ENCODE data around the gene ME3.

The ME3 gene

GRCh38 chr11:86503131-86503530, 169.3 kb downstream of the ME3 start:
- Histone ChIP-seq H3K4me3 (ENCODE audit: low read length in 2 of 2) (no peak overlapping the region), H3K9me3 (ENCODE audit: control insufficient read depth in 2 of 2, low read length in 2 of 2) (no peaks in the 10 kb centered on the region), H3K27me3 (ENCODE audit: control insufficient read depth in 1 of 2, insufficient read depth in 2 of 2, low read length in 2 of 2) (no peaks in the 10 kb centered on the region), H3K9ac (ENCODE audit: low read length in 2 of 2) (no peak overlapping the region), H3K27ac (ENCODE audit: low read length) (no peak overlapping the region), H3K4me1 (ENCODE audit: control insufficient read depth, insufficient read depth, low read length) (peaks cover 4% of the 10 kb centered on the region), H3K36me3 (ENCODE audit: control insufficient read depth in 2 of 2, insufficient read depth in 2 of 2, low read length in 2 of 2) (peaks cover 4 to 6% of the 10 kb centered on the region in 2 donors)

- no peaks in the 10 kb centered on the region for H3K27me3 ChIP-seq (ENCODE audit: control insufficient read depth in 1 of 2, insufficient read depth in 2 of 2, low read length in 2 of 2)
- peaks cover 4 to 6% of the 10 kb centered on the region in 2 donors for H3K36me3 ChIP-seq (ENCODE audit: control insufficient read depth in 2 of 2, insufficient read depth in 2 of 2, low read length in 2 of 2)
- no peak overlapping the region for H3K27ac ChIP-seq (ENCODE audit: low read length)
- peaks cover 4% of the 10 kb centered on the region for H3K4me1 ChIP-seq (ENCODE audit: control insufficient read depth, insufficient read depth, low read length)
- H3K9ac ChIP-seq (ENCODE audit: low read length in 2 of 2): no peak overlapping the region
- no peak overlapping the region for H3K4me3 ChIP-seq (ENCODE audit: low read length in 2 of 2)
- no peaks in the 10 kb centered on the region for H3K9me3 ChIP-seq (ENCODE audit: control insufficient read depth in 2 of 2, low read length in 2 of 2)
Measured at GRCh38 chr11:86502137-86502642, 170.2 kb downstream of the ME3 start.

- Histone ChIP-seq H3K9me3 (ENCODE audit: control insufficient read depth in 2 of 2, low read length in 2 of 2) (no peaks in the 10 kb centered on the region), H3K36me3 (ENCODE audit: control insufficient read depth in 2 of 2, insufficient read depth in 2 of 2, low read length in 2 of 2) (peaks cover 5 to 6% of the 10 kb centered on the region in 2 donors), H3K27me3 (ENCODE audit: control insufficient read depth in 1 of 2, insufficient read depth in 2 of 2, low read length in 2 of 2) (no peaks in the 10 kb centered on the region), H3K27ac (ENCODE audit: low read length) (no peak overlapping the region), H3K9ac (ENCODE audit: low read length in 2 of 2) (no peak overlapping the region), H3K4me3 (ENCODE audit: low read length in 2 of 2) (no peak overlapping the region), H3K4me1 (ENCODE audit: control insufficient read depth, insufficient read depth, low read length) (peaks cover 4% of the 10 kb centered on the region)
Measured at GRCh38 chr11:86500500-86501140, 171.8 kb downstream of the ME3 start.

GRCh38 chr11:86499723-86500129, 172.7 kb downstream of the ME3 start:
- Histone ChIP-seq H3K27me3 (ENCODE audit: control insufficient read depth in 1 of 2, insufficient read depth in 2 of 2, low read length in 2 of 2) (no peaks in the 10 kb centered on the region), H3K9me3 (ENCODE audit: control insufficient read depth in 2 of 2, low read length in 2 of 2) (no peaks in the 10 kb centered on the region), H3K27ac (ENCODE audit: low read length) (no peak overlapping the region), H3K4me3 (ENCODE audit: low read length in 2 of 2) (no peak overlapping the region), H3K9ac (ENCODE audit: low read length in 2 of 2) (no peak overlapping the region), H3K36me3 (ENCODE audit: control insufficient read depth in 2 of 2, insufficient read depth in 2 of 2, low read length in 2 of 2) (peaks cover 3 to 6% of the 10 kb centered on the region in 2 donors), H3K4me1 (ENCODE audit: control insufficient read depth, insufficient read depth, low read length) (peaks cover 4% of the 10 kb centered on the region)

- no peaks in the 10 kb centered on the region for H3K9me3 ChIP-seq (ENCODE audit: control insufficient read depth in 2 of 2, low read length in 2 of 2)
- H3K36me3 ChIP-seq (ENCODE audit: control insufficient read depth in 2 of 2, insufficient read depth in 2 of 2, low read length in 2 of 2): peaks cover 3 to 8% of the 10 kb centered on the region in 2 donors
- no peak overlapping the region for H3K4me3 ChIP-seq (ENCODE audit: low read length in 2 of 2)
- H3K9ac ChIP-seq (ENCODE audit: low read length in 2 of 2): no peak overlapping the region
- H3K27me3 ChIP-seq (ENCODE audit: control insufficient read depth in 1 of 2, insufficient read depth in 2 of 2, low read length in 2 of 2): no peaks in the 10 kb centered on the region
- H3K27ac ChIP-seq (ENCODE audit: low read length): no peak overlapping the region
- H3K4me1 ChIP-seq (ENCODE audit: control insufficient read depth, insufficient read depth, low read length): peaks cover 3% of the 10 kb centered on the region
Measured at GRCh38 chr11:86497836-86498235, 174.6 kb downstream of the ME3 start.

- H3K9ac ChIP-seq (ENCODE audit: low read length in 2 of 2): no peak overlapping the region
- peaks cover 3 to 6% of the 10 kb centered on the region in 2 donors for H3K36me3 ChIP-seq (ENCODE audit: control insufficient read depth in 2 of 2, insufficient read depth in 2 of 2, low read length in 2 of 2)
- peaks cover 8% of the 10 kb centered on the region for H3K4me1 ChIP-seq (ENCODE audit: control insufficient read depth, insufficient read depth, low read length)
- no peaks in the 10 kb centered on the region for H3K27me3 ChIP-seq (ENCODE audit: control insufficient read depth in 1 of 2, insufficient read depth in 2 of 2, low read length in 2 of 2)
- no peak overlapping the region for H3K27ac ChIP-seq (ENCODE audit: low read length)
- H3K4me3 ChIP-seq (ENCODE audit: low read length in 2 of 2): no peak overlapping the region
- no peaks in the 10 kb centered on the region for H3K9me3 ChIP-seq (ENCODE audit: control insufficient read depth in 2 of 2, low read length in 2 of 2)
Measured at GRCh38 chr11:86497310-86497709, 175.1 kb downstream of the ME3 start.

- no peak overlapping the region for H3K9ac ChIP-seq (ENCODE audit: low read length in 2 of 2)
- no peaks in the 10 kb centered on the region for H3K9me3 ChIP-seq (ENCODE audit: control insufficient read depth in 2 of 2, low read length in 2 of 2)
- H3K4me3 ChIP-seq (ENCODE audit: low read length in 2 of 2): no peak overlapping the region
- peaks cover 10% of the 10 kb centered on the region for H3K4me1 ChIP-seq (ENCODE audit: control insufficient read depth, insufficient read depth, low read length)
- H3K27me3 ChIP-seq (ENCODE audit: control insufficient read depth in 1 of 2, insufficient read depth in 2 of 2, low read length in 2 of 2): no peaks in the 10 kb centered on the region
- H3K27ac ChIP-seq (ENCODE audit: low read length): no peak overlapping the region
- peaks cover 3 to 6% of the 10 kb centered on the region in 2 donors for H3K36me3 ChIP-seq (ENCODE audit: control insufficient read depth in 2 of 2, insufficient read depth in 2 of 2, low read length in 2 of 2)
Measured at GRCh38 chr11:86495351-86495750, 177.1 kb downstream of the ME3 start.

- Histone ChIP-seq H3K9me3 (ENCODE audit: control insufficient read depth in 2 of 2, low read length in 2 of 2) (no peaks in the 10 kb centered on the region), H3K4me1 (ENCODE audit: control insufficient read depth, insufficient read depth, low read length) (peaks cover 10% of the 10 kb centered on the region), H3K36me3 (ENCODE audit: control insufficient read depth in 2 of 2, insufficient read depth in 2 of 2, low read length in 2 of 2) (peaks cover 7 to 10% of the 10 kb centered on the region in 2 donors), H3K27ac (ENCODE audit: low read length) (no peak overlapping the region), H3K9ac (ENCODE audit: low read length in 2 of 2) (no peak overlapping the region), H3K27me3 (ENCODE audit: control insufficient read depth in 1 of 2, insufficient read depth in 2 of 2, low read length in 2 of 2) (no peaks in the 10 kb centered on the region), H3K4me3 (ENCODE audit: low read length in 2 of 2) (no peak overlapping the region)
Measured at GRCh38 chr11:86492370-86493010, 179.9 kb downstream of the ME3 start.

- Histone ChIP-seq H3K27ac (ENCODE audit: low read length) (no peak overlapping the region), H3K36me3 (ENCODE audit: control insufficient read depth in 2 of 2, insufficient read depth in 2 of 2, low read length in 2 of 2) (peaks cover 7 to 10% of the 10 kb centered on the region in 2 donors), H3K4me1 (ENCODE audit: control insufficient read depth, insufficient read depth, low read length) (peaks cover 10% of the 10 kb centered on the region), H3K27me3 (ENCODE audit: control insufficient read depth in 1 of 2, insufficient read depth in 2 of 2, low read length in 2 of 2) (no peaks in the 10 kb centered on the region), H3K9me3 (ENCODE audit: control insufficient read depth in 2 of 2, low read length in 2 of 2) (no peaks in the 10 kb centered on the region), H3K4me3 (ENCODE audit: low read length in 2 of 2) (no peak overlapping the region), H3K9ac (ENCODE audit: low read length in 2 of 2) (no peak overlapping the region)
Measured at GRCh38 chr11:86491027-86491426, 181.4 kb downstream of the ME3 start.

- no peak overlapping the region for H3K9ac ChIP-seq (ENCODE audit: low read length in 2 of 2)
- no peaks in the 10 kb centered on the region for H3K27me3 ChIP-seq (ENCODE audit: control insufficient read depth in 1 of 2, insufficient read depth in 2 of 2, low read length in 2 of 2)
- H3K36me3 ChIP-seq (ENCODE audit: control insufficient read depth in 2 of 2, insufficient read depth in 2 of 2, low read length in 2 of 2): peaks cover 4 to 6% of the 10 kb centered on the region in 2 donors
- peaks cover 10% of the 10 kb centered on the region for H3K4me1 ChIP-seq (ENCODE audit: control insufficient read depth, insufficient read depth, low read length)
- H3K4me3 ChIP-seq (ENCODE audit: low read length in 2 of 2): no peak overlapping the region
- H3K27ac ChIP-seq (ENCODE audit: low read length): no peak overlapping the region
- H3K9me3 ChIP-seq (ENCODE audit: control insufficient read depth in 2 of 2, low read length in 2 of 2): no peaks in the 10 kb centered on the region
Measured at GRCh38 chr11:86490582-86490981, 181.8 kb downstream of the ME3 start.

GRCh38 chr11:86489442-86489841, 183.0 kb downstream of the ME3 start:
- Histone ChIP-seq H3K9me3 (ENCODE audit: control insufficient read depth in 2 of 2, low read length in 2 of 2) (no peaks in the 10 kb centered on the region), H3K9ac (ENCODE audit: low read length in 2 of 2) (no peak overlapping the region), H3K36me3 (ENCODE audit: control insufficient read depth in 2 of 2, insufficient read depth in 2 of 2, low read length in 2 of 2) (peaks cover 4 to 6% of the 10 kb centered on the region in 2 donors), H3K27ac (ENCODE audit: low read length) (no peak overlapping the region), H3K4me1 (ENCODE audit: control insufficient read depth, insufficient read depth, low read length) (peaks cover 16% of the 10 kb centered on the region), H3K4me3 (ENCODE audit: low read length in 2 of 2) (no peak overlapping the region), H3K27me3 (ENCODE audit: control insufficient read depth in 1 of 2, insufficient read depth in 2 of 2, low read length in 2 of 2) (no peaks in the 10 kb centered on the region)

All from stomach smooth muscle (tissue), 2 donors.